VCaP (cell line): ENCODE data around the gene EXOC6.

Experiments
- H3K27ac ChIP-seq: fragments of 450-650 bp; 2 replicates; pipeline ENCODE4 v1.5.1; 2017
- TF ChIP-seq, protein P1 (sequence below): fragments of 450-650 bp; conservative IDR thresholded peaks from 2 replicates; pipeline ENCODE4 v1.5.1; 2017; ENCODE audit warnings: mild to moderate bottlenecking, moderate library complexity

EXOC6 gene

DNA sequence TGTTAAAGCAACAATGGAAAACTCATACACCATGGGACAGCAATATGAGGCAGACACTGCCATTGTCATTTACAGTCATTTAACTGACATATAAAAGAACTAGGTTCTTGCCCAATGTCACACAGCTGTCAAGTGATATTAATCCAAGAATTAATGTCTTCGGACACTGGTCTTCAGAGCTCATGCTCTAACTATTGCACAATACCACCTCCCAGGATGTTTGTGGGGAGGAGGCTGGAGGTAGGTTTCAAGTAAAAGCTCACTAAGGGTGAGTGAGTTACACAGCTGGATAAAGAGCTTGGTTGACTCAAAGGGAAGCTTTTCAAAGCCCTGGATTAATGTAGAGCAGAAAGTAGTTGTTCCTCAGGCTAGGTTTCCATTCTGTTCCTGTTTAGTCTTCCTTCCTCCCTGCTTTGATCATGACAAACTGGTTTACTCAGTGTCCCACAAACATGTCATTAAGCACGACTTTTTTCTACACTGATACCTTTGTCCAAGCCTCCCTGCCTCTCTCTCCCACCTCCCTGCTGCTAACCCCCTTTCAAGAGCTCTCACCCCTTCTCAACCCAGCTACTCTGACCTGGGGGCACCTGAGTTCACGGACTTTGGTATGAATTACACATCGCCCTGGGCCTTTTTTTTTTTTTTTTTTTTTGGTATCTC is 987 bp upstream of the EXOC6 start:
- TF ChIP-seq, protein P1, sequence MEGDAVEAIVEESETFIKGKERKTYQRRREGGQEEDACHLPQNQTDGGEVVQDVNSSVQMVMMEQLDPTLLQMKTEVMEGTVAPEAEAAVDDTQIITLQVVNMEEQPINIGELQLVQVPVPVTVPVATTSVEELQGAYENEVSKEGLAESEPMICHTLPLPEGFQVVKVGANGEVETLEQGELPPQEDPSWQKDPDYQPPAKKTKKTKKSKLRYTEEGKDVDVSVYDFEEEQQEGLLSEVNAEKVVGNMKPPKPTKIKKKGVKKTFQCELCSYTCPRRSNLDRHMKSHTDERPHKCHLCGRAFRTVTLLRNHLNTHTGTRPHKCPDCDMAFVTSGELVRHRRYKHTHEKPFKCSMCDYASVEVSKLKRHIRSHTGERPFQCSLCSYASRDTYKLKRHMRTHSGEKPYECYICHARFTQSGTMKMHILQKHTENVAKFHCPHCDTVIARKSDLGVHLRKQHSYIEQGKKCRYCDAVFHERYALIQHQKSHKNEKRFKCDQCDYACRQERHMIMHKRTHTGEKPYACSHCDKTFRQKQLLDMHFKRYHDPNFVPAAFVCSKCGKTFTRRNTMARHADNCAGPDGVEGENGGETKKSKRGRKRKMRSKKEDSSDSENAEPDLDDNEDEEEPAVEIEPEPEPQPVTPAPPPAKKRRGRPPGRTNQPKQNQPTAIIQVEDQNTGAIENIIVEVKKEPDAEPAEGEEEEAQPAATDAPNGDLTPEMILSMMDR = no peak
- peak overlapping the region; percentile 92 for H3K27ac ChIP-seq

DNA sequence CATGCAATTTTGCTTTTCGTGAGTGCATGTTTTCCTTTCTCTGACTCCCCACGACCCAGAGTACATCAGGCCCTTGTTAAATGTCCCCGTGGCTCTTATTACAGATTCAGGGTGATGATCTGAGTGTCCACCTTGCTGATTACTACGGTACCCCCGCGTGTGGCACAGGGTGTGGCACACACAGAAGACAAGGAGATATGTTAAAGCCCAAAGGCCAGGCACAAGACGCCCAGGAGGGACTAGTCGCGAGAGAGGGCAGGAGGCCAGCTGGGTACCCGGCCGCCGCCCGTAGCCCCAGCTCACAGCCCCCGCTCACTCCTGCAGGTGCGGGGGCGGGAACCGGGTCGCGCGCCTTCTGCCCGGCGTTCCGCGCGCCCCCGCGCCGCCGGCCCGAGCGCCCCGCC is 281 bp upstream of the EXOC6 start:
- TF ChIP-seq, protein P1 = no peak
- H3K27ac ChIP-seq = peak overlapping the region; percentile 92

DNA sequence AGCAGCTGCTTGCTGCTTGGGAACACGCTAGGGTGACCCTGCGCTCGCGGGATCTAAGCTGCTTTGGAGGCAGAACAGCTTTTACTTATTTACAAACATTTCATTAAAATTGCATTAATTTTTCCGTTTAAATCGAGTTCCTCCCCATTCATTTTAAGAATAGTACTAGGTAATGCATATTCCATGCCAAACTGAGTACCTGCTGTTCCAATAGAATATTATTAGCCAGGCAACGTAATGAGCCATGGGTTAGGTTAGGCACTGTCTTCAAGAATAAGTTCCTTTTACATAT is 860 bp downstream of the EXOC6 start:
- TF ChIP-seq, protein P1 = no peak

DNA sequence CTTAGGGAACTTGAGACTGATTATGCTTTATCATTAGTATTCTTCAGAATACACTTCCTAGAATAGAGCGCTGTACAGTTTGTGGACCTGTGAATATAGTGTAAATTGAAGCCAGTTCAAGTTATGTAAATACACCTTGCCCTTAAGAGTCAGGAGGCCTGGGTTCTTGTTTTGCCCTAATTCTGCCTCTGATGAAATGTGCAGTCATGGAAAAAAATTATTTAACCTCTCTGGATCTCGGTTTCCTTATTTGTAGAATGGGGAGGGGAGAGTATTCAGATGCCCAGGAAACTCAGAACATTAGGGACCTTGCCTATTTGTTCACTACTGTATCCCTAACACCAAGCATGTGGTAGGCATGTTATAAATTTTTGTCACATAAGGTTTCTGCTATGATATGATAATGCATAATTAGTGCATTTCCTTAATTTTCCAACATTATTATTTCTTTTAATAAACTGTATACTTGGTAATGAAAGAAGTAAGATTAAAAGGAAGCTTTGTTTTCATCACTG is 1.3 kb downstream of the EXOC6 start:
- TF ChIP-seq, protein P1 = no peak
- peak overlapping the region; percentile 92 for H3K27ac ChIP-seq

More for the DNA sequence above, 860 bp downstream of the EXOC6 start:
- peak overlapping the region; percentile 92 for H3K27ac ChIP-seq

DNA sequence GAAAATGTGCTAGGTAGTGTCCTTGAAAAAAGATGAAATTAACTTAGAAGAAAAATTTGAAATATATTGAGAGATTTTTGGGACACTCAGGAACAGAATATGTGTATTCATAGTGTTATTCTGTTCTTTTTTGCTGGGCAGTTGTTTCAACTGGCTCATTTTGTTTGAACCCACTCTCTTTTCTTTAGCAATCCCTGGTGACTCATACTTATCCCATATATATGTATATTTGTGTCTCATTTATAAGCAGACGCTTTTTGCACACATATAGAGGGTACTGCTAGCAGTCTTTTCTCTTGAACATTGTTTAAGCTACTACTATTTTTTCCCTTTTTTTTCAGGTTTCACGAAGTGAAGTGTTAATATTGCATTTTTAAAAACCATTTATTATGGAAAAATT is 1.9 kb downstream of the EXOC6 start:
- peak overlapping the region; percentile 92; the same call in 1 of the 2 replicates for H3K27ac ChIP-seq
- TF ChIP-seq, protein P1 = no peak

DNA sequence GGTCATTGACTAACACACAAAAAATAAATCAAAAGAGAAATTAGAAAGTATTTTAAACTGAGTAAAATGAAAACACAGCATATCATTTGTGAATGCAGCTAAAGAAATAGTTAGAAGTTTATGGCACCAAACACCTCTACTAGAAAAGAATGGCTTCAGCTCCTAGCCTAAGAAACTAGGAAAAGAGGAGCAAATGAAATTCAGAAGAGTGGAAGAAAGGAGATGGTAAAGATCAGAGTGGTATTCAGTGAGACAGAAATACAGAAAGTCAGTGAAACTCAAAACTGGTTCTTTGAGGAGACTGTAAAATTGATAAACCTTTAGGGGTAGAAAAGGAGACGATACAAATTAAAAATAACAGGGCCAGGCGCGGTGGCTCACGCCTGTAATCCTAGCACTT is 2.7 kb downstream of the EXOC6 start:
- TF ChIP-seq, protein P1 = no peak
- no peak overlapping the region for H3K27ac ChIP-seq

DNA sequence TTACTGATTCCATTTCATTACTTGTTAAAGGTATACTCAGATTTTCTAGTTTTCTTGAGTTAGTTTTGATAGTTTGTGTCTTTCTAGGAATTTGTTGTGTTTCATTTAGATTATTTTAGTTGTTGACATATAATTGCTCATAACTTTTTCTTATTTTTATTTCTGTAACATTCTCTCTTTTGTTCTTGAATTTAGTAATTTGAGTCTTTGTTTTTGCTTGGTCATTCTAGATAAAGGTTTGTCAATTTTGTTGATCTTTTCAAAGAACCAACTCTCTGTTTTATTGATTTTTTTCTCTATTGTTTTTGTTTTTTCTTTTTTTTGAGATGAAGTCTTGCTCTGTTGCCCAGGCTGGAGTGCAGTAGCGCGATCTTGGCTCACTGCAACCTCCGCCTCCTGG is 7.2 kb downstream of the EXOC6 start:
- no peak overlapping the region for H3K27ac ChIP-seq
- TF ChIP-seq, protein P1 = no peak
